Hematopoietic multipotent progenitor cell treated with erythropoietin and hydrocortisone succinate and interleukin-3 and kit ligand, for 15 days (in vitro differentiated cells): Measurements from ENCODE around the gene CDK18.

Experiments used
- DNase-seq: peaks from one replicate; pipeline ENCODE4 v3.0.0-alpha.2; 2015; ENCODE audit warnings: low spot score

Gene CDK18

DNA sequence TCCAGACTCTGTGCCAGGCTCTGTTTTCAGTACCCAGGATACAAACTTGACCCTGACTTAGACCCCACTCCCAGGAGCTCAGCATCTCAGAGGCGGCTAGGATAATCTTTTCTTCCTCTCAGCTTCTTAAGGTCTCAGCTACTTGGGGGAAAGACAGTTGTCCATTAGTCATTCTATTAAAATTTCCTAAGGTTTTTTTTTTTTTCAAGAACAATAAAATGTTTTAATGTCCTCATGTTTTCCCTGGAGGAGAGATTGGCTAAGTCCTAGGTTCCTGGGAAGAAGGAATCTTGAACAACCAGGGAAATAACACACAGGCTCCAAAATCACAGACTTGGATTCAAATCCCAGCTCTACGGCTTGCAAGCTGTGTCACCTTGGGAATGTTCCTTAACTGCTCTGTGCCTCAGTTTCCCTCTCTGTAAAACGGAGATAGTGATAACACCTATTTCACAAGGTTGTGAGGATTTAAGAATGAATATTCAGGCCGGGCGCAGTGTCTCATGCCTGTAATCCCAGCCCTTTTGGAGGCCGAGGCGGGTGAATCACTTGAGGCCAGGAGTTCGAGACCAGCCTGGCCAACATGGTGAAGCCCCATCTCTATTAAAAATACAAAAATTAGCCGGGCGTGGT is 33.0 kb downstream of the CDK18 start:
- no peak for DNase-seq

DNA sequence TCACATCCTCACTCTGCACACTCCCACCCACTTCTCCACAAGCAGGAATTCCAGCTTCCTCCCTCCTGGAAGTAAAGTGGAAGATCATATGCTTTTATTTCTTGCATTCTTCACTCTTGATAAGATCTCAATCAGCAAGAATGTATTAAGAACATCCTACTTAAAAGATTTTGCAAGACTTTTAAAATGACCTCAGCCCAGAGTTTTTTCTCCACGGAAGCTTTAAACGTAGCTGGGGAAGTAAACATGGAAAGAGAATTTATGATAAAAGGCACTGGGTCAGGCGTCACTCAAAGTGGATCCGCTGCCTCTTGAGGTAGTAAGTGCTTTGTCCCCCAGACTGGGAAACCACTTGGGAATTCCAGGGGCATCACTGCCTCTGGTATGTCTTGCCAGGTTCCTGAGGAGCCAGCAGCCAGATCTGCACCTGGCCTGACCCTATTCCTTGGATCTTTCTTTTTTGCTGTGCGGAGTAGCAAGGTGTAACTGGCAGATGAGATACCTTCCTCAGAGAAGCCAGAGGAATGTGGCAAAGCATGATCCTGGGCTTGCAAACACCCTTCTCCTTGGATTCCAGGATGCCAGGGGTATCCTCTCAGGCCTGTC is 33.9 kb downstream of the CDK18 start:
- DNase-seq, result no peak

DNA sequence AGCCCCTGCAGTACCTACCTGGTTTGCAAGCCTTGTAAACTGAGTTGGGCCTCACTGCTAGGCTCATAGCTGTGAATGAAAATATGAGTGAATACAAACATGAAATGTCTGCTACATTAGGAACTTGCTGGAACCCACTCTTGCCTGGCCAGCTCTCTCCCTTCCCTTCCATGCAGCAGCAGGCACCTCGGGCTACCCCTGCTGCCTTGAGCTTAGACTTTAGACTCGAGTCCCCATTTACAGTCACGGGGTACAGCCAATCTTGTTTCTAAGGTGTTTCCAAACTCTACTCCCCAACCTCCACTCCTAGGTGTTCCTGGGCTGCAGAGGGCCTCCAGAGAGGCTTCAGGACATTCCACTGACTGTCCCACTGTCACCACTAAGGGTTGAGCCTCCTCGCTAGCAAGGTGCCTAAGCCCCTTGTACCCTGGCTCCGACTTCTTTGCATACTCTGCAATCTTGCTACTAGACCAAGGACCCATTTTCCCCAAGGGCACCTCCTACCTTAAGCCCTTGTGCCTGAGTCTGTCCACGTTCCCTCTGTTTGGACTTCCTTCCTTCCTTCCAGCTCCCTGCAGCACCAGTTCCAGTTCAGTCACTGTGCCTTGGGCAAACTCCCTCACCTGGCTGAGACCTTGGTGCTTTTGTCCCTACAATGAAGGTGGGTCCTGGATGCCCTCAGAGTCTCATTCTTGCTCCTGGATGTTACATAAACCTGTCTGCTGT is 36.9 kb downstream of the CDK18 start:
- no peak for DNase-seq

DNA sequence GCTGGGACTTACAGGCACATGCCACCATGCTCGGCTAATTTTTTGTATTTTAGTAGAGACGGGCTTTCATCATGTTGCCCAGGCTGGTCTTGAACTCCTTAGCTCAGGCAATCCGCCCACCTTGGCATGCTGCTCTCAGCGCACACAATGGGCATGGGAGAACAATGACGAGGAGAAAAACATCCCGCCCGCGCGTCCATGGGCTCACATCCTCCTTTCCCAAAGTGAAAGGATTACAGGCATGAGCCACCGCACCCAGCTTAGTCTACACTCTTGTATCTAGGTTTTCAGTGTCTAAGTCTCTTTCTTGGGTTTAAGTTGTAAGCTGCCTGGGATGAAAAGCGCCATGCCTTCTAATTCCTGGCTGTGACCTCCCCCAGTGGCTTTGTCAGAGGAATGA is 37.9 kb downstream of the CDK18 start:
- no peak for DNase-seq

DNA sequence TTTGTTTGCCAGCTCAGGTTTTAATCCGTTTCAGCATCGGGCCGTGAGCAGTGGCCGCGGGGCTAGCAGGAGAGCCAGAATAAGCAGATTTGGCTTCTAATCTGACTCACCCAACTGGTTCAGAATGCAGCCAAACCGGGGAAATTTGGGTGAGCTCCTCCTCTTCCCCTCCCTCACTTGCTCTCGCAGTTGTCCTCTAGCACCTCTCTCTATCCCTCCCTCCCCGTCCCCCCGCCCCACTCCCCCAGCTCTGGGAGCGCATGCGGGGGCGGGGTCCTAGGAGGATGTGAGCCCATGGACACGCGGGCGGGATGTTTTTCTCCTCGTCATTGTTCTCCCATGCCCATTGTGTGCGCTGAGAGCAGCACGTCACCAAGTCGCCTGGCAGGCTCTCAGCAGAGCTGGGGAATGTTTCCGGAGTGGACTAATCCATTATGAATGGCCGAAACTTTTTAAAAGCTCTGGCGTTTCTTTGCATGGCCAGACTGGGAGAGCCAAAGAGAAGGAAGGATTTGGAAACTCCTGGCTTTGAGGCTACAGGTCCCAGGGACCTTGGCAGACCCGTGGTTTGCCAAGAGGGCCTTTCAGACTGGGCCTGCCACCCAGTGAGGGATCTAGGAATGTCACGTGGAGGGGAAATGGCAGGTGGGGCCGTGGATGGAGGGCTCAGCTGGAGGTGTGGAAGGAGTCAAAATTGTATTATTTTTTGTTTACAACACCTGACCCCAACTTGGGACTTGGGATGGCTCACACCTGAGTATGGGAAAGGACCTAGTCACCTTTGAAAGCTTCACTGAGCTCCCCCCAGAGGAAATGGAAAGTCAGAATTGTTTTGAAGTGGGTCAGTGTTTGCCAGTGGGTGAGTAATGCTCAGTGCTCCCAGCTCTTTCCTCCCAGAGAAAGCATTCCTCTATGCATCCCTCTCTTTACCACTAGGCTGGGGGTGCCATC is 39.2 kb downstream of the CDK18 start:
- DNase-seq, result no peak

DNA sequence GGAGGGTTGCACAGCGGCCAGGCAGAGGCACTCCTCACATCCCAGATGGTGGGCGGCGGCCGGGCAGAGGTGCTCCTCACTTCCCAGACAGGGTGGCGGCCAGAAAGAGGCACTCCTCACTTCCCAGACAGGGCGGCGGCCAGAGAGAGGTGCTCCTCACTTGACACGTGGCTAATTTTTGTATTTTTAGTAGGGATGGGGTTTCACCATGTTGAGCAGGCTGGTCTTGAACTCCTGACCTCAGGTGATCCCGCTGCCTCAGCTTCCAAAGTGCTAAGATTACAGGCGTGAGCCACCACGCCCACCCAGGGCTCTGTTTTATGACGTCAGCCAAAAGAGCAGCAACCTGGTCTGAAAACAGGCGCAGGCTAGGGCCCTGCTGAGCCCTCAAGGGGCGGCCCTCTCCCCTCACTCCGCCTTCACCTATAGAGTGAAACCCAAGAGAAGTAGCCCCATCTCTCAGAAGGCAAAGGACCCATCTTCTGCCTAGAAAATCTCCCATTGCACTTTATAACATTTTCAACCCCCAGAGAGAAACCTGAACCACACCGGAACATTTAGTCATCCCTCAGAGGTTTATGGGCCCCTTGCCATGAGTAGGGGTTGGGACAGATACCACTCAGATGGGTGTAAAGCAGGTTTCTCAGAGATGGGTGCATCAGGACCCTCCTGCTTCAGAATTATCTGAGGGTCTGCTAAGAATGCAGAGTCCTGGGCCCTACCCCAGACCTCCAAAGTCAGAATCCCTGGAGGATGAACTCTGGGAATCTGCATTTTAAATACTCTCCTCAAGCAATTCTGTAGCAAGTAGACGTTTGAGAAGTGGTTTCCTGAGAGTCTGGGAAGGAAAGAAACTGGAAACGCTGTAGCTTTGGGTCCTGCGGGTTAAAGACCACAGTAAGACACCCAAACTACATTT is 40.8 kb downstream of the CDK18 start:
- DNase-seq, result no peak

- DNase-seq, result no peak
These were observed 41.5 kb downstream of the CDK18 start for GRCh38 chr1:205545991-205546390.

GRCh38 chr1:205546541-205546940 is 42.1 kb downstream of the CDK18 start:
- no peak for DNase-seq

- no peak for DNase-seq
These were observed 43.7 kb downstream of the CDK18 start for GRCh38 chr1:205547936-205548827.

GRCh38 chr1:205554026-205554811 is 49.8 kb downstream of the CDK18 start:
- no peak for DNase-seq

GRCh38 chr1:205561501-205562203 is 57.2 kb downstream of the CDK18 start:
- DNase-seq, result no peak

DNA sequence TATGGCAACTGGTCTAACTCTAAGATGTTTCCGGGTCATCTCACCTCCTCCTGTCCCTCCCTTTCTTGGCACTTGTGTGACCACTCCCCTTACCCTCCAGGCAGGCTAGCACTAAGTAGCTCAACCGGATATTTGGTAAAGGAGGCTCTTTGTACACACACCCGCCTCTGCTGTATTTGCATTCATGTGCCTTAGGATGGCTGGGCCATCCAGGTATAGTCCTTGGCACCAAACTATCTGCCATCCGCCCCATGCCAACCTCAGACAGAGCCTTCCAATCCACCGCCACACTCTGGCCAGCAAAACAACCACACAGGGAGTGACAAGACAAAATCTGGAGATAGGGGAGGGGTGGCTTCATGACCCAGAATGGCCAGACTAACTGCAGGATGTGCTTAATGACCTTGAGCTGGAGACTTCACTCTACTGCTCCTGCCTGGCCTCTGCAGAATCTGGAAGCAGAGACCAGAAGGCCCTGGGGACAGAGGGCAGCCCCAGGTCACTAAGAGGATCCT is 59.5 kb downstream of the CDK18 start:
- DNase-seq, result no peak

DNA sequence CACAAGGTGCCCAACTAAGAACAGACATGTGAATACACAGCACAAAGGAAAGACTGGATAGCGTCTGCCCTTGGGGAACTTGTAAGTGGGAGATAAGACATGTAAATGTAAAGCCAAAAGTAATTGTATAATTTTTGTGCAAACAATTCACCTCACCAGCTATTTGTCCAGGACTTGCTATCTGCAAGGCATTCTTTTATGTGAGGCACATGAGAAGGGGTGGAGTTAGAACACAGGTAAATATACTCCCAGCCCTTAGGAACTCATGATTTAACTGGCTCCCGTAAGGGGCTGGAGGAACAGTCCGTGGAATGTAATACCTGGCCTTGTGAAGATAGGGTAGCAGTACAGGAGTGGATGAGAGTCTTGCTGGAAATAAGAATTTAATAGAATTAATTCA is 61.3 kb downstream of the CDK18 start:
- no peak for DNase-seq

- no peak for DNase-seq
These were observed 63.2 kb downstream of the CDK18 start for GRCh38 chr1:205567716-205568115.

DNA sequence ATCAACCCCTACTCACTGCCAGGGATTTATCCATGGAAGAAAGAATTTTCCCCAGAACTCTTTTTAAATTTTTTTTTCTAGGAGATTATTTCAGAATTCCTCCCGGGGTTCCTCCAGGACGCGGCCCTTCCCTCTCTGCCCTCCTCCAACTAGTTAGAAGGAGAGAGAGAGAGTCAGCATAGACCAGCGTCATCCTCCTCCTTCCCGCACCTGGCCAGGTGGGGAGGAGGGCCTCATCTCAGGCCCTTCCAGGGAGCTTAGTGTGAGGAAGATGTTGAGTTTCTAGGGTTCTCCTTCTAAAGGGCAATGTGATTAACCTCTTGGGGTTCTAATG is 63.6 kb downstream of the CDK18 start:
- DNase-seq, result no peak

DNA sequence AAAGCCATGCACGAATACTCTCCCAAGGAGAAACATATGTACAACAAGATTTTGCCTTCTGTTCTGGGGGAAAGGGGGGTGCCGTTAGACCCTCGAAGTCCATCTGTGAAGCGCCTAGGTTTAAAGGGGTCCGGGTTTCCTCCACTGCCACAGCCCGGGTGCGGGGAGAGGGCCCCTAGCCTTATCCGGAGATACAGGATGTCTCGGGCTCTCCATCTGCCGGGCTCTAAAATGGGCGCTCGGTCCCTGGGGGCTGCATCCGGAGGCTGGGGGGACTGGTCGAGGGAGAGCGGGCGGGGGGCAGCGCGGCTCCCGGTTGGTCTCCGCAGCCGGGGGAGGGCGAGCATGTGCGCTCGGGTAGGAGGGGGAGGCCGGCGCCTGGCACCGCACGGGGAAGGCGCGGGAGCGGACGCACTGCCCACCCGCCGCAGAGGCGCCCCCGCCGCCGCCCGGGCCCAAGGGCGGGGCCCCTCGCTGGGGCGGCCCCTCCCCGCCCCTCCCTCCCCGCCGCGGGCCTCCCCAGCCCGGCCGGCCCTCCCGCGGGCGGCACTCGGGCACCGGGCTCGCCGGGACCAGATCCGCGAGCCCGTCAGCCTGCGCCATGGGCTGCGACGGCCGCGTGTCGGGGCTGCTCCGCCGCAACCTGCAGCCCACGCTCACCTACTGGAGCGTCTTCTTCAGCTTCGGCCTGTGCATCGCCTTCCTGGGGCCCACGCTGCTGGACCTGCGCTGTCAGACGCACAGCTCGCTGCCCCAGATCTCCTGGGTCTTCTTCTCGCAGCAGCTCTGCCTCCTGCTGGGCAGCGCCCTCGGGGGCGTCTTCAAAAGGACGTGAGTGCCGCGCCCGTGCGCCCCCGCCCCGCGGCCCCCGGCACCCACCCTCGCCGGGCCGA is 64.2 kb downstream of the CDK18 start:
- DNase-seq, result no peak

- DNase-seq, result no peak
These were observed 65.1 kb downstream of the CDK18 start for GRCh38 chr1:205569411-205570172.
